ENCODE measurements around the gene S1PR1. TPM values are rescaled to one million over a fixed set of nuclear protein-coding genes. Genes with fewer than 3 reads are reported as not detected.
"Not testable (repeated sequence)": the region's sequence is repeated elsewhere in the genome, so short reads cannot be mapped to it uniquely, and the experiment has no call there.

Gene S1PR1
- not detected in 2 replicates for total RNA-seq (2014; rRNA removed; shearing (Covaris generic))
- not detected in 2 replicates for polyA plus RNA-seq (2014; cell fraction: nucleus; rRNA removed)

DNA sequence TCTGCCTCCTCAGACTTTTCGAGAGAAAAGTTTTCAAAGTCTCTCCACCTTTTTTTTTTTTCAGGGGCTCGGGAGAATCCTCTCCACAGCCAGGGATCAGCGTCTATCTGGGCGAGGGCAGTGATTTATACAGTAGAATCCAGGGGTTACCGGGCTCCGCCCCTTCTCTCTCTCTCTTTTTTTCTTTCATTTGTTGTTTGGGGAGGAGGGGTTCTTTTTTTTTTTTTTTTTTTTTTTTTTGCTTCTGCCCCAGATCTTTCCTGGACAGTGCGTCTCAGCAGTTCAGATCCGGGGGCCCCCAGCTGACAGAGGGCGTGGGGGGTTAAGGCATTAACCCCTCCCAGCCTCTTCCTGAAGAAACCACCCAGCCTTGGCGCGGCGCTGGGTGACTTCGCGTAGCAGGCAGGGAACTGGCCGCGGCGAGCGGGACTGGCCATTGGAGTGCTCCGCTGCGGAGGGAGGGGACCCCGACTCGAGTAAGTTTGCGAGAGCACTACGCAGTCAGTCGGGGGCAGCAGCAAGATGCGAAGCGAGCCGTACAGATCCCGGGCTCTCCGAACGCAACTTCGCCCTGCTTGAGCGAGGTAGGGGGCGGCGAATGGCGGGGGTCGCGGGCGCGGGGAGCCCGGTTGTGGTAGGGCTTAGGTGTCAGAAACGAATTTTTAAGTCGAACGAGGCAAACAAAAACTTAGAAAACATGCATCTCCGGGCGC is at the start of gene S1PR1:
S1PR1 (plus strand) TSS at position 504 of the 713 bp plus-strand sequence. CDS start 1,966 bp downstream, outside the sequence.
- DNase-seq (ENCODE audit: extremely low read depth, low read depth), result peak; percentile 7

DNA sequence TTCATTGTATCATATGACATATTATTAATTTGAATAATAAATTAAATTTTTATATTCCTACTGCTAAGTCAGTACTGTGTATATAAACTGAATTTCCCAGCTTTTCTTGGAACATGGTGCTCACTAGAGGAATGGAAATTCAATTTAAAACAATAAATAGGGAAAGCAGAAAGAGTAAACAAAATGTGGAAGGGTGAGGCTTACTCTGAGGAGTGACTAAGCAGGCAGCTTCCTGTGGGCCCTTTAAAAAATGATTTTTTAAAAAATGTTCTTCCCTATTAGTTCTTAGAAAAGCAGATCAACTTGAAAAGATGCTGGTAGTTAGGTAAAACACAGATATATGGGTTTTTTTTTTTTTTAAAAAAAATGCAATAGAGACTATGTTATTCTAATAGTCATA is 49.5 kb upstream of the S1PR1 start:
- no peak for DNase-seq (ENCODE audit: extremely low read depth, low read depth)

DNA sequence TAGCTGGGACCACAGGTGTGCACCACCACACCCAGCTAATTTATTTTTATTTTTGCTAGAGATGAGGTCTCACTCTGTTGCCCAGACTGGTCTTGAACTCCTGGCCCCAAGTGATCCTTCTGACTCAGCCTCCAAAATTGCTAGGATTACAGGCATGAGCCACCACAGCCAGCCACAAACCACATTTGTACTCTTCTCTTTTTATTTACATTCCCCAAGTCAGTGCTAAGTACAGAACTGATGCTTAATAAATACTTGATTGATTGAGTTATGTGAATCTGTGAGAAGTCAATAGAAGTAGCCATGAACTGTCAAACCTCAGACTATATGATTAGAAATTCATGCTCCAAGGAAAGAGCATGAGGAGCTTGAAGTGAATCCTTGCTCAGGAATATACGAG is 48.5 kb upstream of the S1PR1 start:
- DNase-seq (ENCODE audit: extremely low read depth, low read depth), result no peak

- DNase-seq (ENCODE audit: extremely low read depth, low read depth), result not testable (repeated sequence)
Observed at GRCh38 chr1:101188968-101189367, 47.9 kb upstream of the S1PR1 start.

GRCh38 chr1:101190441-101190840 is 46.4 kb upstream of the S1PR1 start:
- DNase-seq (ENCODE audit: extremely low read depth, low read depth), result no peak

- DNase-seq (ENCODE audit: extremely low read depth, low read depth), result no peak
Observed at GRCh38 chr1:101191049-101191448, 45.8 kb upstream of the S1PR1 start.

GRCh38 chr1:101193733-101194169 is 43.1 kb upstream of the S1PR1 start:
- no peak for DNase-seq (ENCODE audit: extremely low read depth, low read depth)

GRCh38 chr1:101194746-101195145 is 42.1 kb upstream of the S1PR1 start:
- DNase-seq (ENCODE audit: extremely low read depth, low read depth), result no peak

DNA sequence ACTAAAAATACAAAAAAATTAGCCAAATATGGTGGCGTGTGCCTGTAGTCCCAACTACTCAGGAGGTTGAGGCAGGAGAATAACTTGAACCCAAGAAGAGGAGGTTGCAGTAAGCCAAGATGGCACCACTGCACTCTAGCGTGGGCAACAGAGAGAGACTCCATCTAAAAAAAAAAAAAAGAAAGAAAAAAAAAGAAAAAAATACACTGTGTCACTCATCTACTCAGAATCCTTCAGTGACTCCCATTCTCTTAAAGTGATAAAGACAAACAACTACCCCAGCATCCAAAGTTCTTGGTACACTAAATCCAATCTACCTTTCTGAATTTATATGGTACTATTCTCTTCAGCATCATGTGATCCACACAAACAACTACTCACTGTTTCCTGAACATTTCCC is 40.2 kb upstream of the S1PR1 start:
- DNase-seq (ENCODE audit: extremely low read depth, low read depth), result no peak

GRCh38 chr1:101198842-101199636 is 37.8 kb upstream of the S1PR1 start:
- DNase-seq (ENCODE audit: extremely low read depth, low read depth), result no peak

DNA sequence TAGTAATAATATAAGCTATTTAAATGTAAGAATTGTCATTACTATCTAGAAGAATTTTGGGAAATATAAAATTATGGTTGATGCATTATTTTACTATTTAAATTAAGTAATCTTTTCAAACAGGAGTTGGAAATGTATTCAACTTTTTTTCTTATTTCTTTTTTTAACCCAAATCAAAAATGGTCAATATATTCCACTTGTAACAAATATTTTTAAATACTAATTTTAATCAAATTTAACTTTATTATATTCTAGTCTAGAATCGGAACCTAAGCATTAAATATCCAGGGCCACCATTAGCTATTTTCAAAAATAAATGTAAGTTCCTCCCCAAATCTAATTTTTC is 37.2 kb upstream of the S1PR1 start:
- no peak for DNase-seq (ENCODE audit: extremely low read depth, low read depth)

GRCh38 chr1:101200513-101200912 is 36.3 kb upstream of the S1PR1 start:
- DNase-seq (ENCODE audit: extremely low read depth, low read depth), result no peak

DNA sequence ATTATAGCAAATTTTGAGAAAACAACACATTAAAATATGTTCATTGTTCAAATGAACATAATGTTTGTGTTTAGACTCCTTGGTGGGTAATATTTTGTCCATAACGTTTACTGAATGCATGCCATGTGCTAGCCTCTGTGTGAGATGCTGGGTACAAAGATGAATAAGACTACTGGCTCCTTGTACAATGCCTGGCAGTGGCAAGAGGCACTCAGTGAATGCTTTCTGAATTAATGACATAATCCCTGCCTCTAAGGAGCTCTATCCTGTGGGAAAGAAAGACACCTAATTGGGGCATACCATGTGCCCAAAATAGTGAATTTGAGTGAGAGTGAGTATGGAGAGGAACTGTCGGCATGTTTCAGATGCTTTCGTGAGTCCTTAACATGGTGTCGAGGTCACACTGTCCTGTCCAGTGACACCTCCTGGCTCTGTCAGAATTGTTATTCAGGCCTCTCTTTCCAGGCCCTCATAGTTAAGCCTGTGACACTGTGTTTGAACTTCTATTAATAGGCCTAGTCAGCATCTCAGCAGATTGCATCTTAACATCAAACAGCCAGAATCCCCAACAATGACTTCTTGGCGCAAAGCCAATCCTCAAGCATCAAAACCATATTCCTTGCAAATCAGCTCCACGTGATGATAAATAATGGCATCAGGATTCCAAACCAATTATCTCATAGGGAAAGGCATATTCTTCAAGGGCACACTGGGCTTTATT is 32.8 kb upstream of the S1PR1 start:
- DNase-seq (ENCODE audit: extremely low read depth, low read depth), result no peak

- no peak for DNase-seq (ENCODE audit: extremely low read depth, low read depth)
Observed at GRCh38 chr1:101205457-101205856, 31.4 kb upstream of the S1PR1 start.

- not testable (repeated sequence) for DNase-seq (ENCODE audit: extremely low read depth, low read depth)
Observed at GRCh38 chr1:101206139-101206538, 30.7 kb upstream of the S1PR1 start.

DNA sequence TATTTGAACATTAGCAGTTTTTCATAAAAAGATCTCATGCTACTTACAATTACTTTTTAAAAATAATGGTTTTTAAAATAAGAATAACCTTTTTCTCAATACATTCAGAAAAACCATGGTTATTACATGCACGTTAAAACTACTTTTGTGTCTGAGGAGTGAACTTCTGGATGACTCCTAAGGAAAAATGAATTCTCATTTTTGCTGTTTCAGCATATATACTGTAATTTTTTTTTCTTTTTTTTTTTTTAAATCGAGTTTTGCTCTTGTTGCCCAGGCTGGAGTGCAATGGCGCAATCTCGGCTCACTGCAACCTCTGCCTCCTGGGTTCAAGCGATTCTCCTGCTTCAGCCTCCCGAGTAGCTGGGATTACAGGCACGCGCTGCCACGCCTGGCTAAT is 29.5 kb upstream of the S1PR1 start:
- not testable (repeated sequence) for DNase-seq (ENCODE audit: extremely low read depth, low read depth)

GRCh38 chr1:101207891-101208290 is 28.9 kb upstream of the S1PR1 start:
- no peak for DNase-seq (ENCODE audit: extremely low read depth, low read depth)

- no peak for DNase-seq (ENCODE audit: extremely low read depth, low read depth)
Observed at GRCh38 chr1:101215363-101216011, 21.3 kb upstream of the S1PR1 start.

- no peak for DNase-seq (ENCODE audit: extremely low read depth, low read depth)
Observed at GRCh38 chr1:101216623-101217022, 20.2 kb upstream of the S1PR1 start.

GRCh38 chr1:101217148-101217547 is 19.7 kb upstream of the S1PR1 start:
- no peak for DNase-seq (ENCODE audit: extremely low read depth, low read depth)

DNA sequence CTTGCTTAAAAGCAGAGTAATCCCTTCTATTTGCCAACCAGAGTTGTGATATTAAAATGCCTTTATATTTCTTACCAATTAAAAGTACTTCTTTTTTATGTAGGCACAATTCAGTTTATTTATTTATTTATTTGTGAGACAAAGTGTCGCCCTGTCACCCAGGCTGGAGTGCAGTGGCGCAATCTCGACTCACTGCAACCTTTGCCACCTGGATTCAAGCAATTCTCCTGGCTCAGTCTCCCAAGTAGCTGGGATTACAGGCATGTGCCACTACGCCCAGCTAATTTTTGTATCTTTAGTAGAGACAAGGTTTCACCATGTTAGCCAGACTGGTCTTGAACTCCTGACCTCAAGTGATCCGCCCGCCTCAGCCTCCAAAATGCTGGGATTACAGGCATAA is 17.9 kb upstream of the S1PR1 start:
- DNase-seq (ENCODE audit: extremely low read depth, low read depth), result not testable (repeated sequence)
